Activated naive CD8-positive, alpha-beta T cell treated with anti-CD3 and anti-CD28 coated beads for 36 hours (primary cell): ENCODE measurements around the gene RASGRP1. TPM values are rescaled to one million over a fixed set of nuclear protein-coding genes. Genes with fewer than 3 reads are reported as not detected.

Experiments used
- DNase-seq: peaks from one replicate; pipeline ENCODE4 v3.0.0; 2021
- H3K27ac Mint-ChIP-seq: one replicate; pipeline ENCODE4 v1.8.0; 2022; ENCODE audit warnings: mild to moderate bottlenecking, moderate library complexity, mixed read lengths
- H3K27me3 Mint-ChIP-seq: one replicate; pipeline ENCODE4 v1.8.0; 2022; ENCODE audit warnings: mild to moderate bottlenecking, mixed read lengths
- H3K36me3 Mint-ChIP-seq: one replicate; pipeline ENCODE4 v1.8.0; 2021; ENCODE audit warnings: mild to moderate bottlenecking, mixed read lengths
- H3K4me1 Mint-ChIP-seq: one replicate; pipeline ENCODE4 v1.8.0; 2021; ENCODE audit warnings: mixed read lengths
- H3K4me3 Mint-ChIP-seq: one replicate; pipeline ENCODE4 v1.8.0; 2022; ENCODE audit warnings: mild to moderate bottlenecking, moderate library complexity, mixed read lengths
- H3K9me3 Mint-ChIP-seq: one replicate; pipeline ENCODE4 v1.8.0; 2022; ENCODE audit warnings: mixed read lengths
- total RNA-seq, 2 experiments: library from RNA; stranded (reverse); gene quantifications; one replicate each; pipeline ENCODE4 v1.2.3, GENCODE V29; 2021

Gene RASGRP1
- total RNA-seq = 10 to 100 TPM; 42.7 to 46.6 TPM

- H3K4me1 Mint-ChIP-seq = peaks cover 46% of the 10 kb centered on the region
- H3K27ac Mint-ChIP-seq = peak within 1 kb of the TSS; percentile 95
- no peaks in the 10 kb centered on the region for H3K27me3 Mint-ChIP-seq
- peaks cover 32% of the 10 kb centered on the region for H3K36me3 Mint-ChIP-seq
- H3K9me3 Mint-ChIP-seq = peaks cover 7% of the 10 kb centered on the region
- DNase-seq = peak; percentile 90
- peak within 1 kb of the TSS; percentile 97 for H3K4me3 Mint-ChIP-seq
Observed at GRCh38 chr15:38564557-38565286, at the start of gene RASGRP1. RASGRP1 (minus strand) TSS chr15:38564814; CDS start chr15:38564628, 186 bp downstream.

GRCh38 chr15:38613085-38613484 is 48.5 kb upstream of the RASGRP1 start:
- H3K4me1 Mint-ChIP-seq = peaks cover 44% of the 10 kb centered on the region

GRCh38 chr15:38612159-38612863 is 47.7 kb upstream of the RASGRP1 start:
- Mint-ChIP-seq H3K9me3 (peaks cover 1% of the 10 kb centered on the region), H3K27me3 (no peaks in the 10 kb centered on the region), H3K4me3 (peak overlapping the region; percentile 8), H3K36me3 (no peaks in the 10 kb centered on the region), H3K27ac (peak overlapping the region; percentile 89), H3K4me1 (peaks cover 44% of the 10 kb centered on the region)
- peak; percentile 18 for DNase-seq

More at GRCh38 chr15:38613085-38613484, 48.5 kb upstream of the RASGRP1 start:
- no peak for DNase-seq
- Mint-ChIP-seq H3K27me3 (no peaks in the 10 kb centered on the region), H3K9me3 (peaks cover 1% of the 10 kb centered on the region), H3K4me3 (no peak overlapping the region), H3K27ac (peak overlapping the region; percentile 27), H3K36me3 (no peaks in the 10 kb centered on the region)

GRCh38 chr15:38611228-38611627 is 46.6 kb upstream of the RASGRP1 start:
- H3K27ac Mint-ChIP-seq = peak overlapping the region; percentile 89
- H3K4me3 Mint-ChIP-seq = peak overlapping the region; percentile 55

GRCh38 chr15:38610748-38611147 is 46.1 kb upstream of the RASGRP1 start:
- peaks cover 1% of the 10 kb centered on the region for H3K9me3 Mint-ChIP-seq
- no peaks in the 10 kb centered on the region for H3K36me3 Mint-ChIP-seq
- H3K4me1 Mint-ChIP-seq = peaks cover 44% of the 10 kb centered on the region
- peak; percentile 36 for DNase-seq
- peak overlapping the region; percentile 89 for H3K27ac Mint-ChIP-seq
- H3K27me3 Mint-ChIP-seq = no peaks in the 10 kb centered on the region
- no peak overlapping the region for H3K4me3 Mint-ChIP-seq

More at GRCh38 chr15:38611228-38611627, 46.6 kb upstream of the RASGRP1 start:
- Mint-ChIP-seq H3K27me3 (no peaks in the 10 kb centered on the region), H3K9me3 (peaks cover 1% of the 10 kb centered on the region), H3K4me1 (peaks cover 44% of the 10 kb centered on the region), H3K36me3 (no peaks in the 10 kb centered on the region)
- peak; percentile 48 for DNase-seq

- H3K36me3 Mint-ChIP-seq = no peaks in the 10 kb centered on the region
- H3K9me3 Mint-ChIP-seq = peaks cover 1% of the 10 kb centered on the region
- no peak overlapping the region for H3K27ac Mint-ChIP-seq
- no peak overlapping the region for H3K4me3 Mint-ChIP-seq
- no peak for DNase-seq
- H3K27me3 Mint-ChIP-seq = no peaks in the 10 kb centered on the region
- H3K4me1 Mint-ChIP-seq = peaks cover 49% of the 10 kb centered on the region
Observed at GRCh38 chr15:38609097-38609738, 44.6 kb upstream of the RASGRP1 start.

- no peaks in the 10 kb centered on the region for H3K36me3 Mint-ChIP-seq
- no peaks in the 10 kb centered on the region for H3K27me3 Mint-ChIP-seq
- H3K4me3 Mint-ChIP-seq = no peak overlapping the region
- H3K4me1 Mint-ChIP-seq = peaks cover 49% of the 10 kb centered on the region
- no peak for DNase-seq
- peaks cover 1% of the 10 kb centered on the region for H3K9me3 Mint-ChIP-seq
- H3K27ac Mint-ChIP-seq = no peak overlapping the region
Observed at GRCh38 chr15:38608682-38609081, 44.1 kb upstream of the RASGRP1 start.

- H3K4me1 Mint-ChIP-seq = peaks cover 21% of the 10 kb centered on the region
- DNase-seq = no peak
Observed at GRCh38 chr15:38605744-38606143, 41.1 kb upstream of the RASGRP1 start.

GRCh38 chr15:38603672-38604071 is 39.1 kb upstream of the RASGRP1 start:
- Mint-ChIP-seq H3K36me3 (no peaks in the 10 kb centered on the region), H3K27ac (no peak overlapping the region), H3K4me3 (no peak overlapping the region), H3K4me1 (peaks cover 5% of the 10 kb centered on the region), H3K27me3 (no peaks in the 10 kb centered on the region), H3K9me3 (no peaks in the 10 kb centered on the region)
- DNase-seq = no peak

More at GRCh38 chr15:38605744-38606143, 41.1 kb upstream of the RASGRP1 start:
- Mint-ChIP-seq H3K27ac (no peak overlapping the region), H3K9me3 (no peaks in the 10 kb centered on the region), H3K4me3 (no peak overlapping the region), H3K36me3 (no peaks in the 10 kb centered on the region), H3K27me3 (no peaks in the 10 kb centered on the region)

- Mint-ChIP-seq H3K9me3 (no peaks in the 10 kb centered on the region), H3K36me3 (no peaks in the 10 kb centered on the region), H3K4me1 (peaks cover 5% of the 10 kb centered on the region), H3K4me3 (no peak overlapping the region), H3K27ac (no peak overlapping the region), H3K27me3 (no peaks in the 10 kb centered on the region)
- no peak for DNase-seq
Observed at GRCh38 chr15:38602910-38603670, 38.5 kb upstream of the RASGRP1 start.

GRCh38 chr15:38600236-38600635 is 35.6 kb upstream of the RASGRP1 start:
- Mint-ChIP-seq H3K36me3 (no peaks in the 10 kb centered on the region), H3K4me3 (no peak overlapping the region), H3K4me1 (peaks cover 5% of the 10 kb centered on the region), H3K27ac (no peak overlapping the region), H3K9me3 (no peaks in the 10 kb centered on the region), H3K27me3 (no peaks in the 10 kb centered on the region)
- DNase-seq = no peak

- Mint-ChIP-seq H3K36me3 (no peaks in the 10 kb centered on the region), H3K9me3 (no peaks in the 10 kb centered on the region), H3K4me1 (peaks cover 2% of the 10 kb centered on the region), H3K27me3 (no peaks in the 10 kb centered on the region), H3K4me3 (no peak overlapping the region), H3K27ac (no peak overlapping the region)
- DNase-seq = no peak
Observed at GRCh38 chr15:38598749-38599148, 34.1 kb upstream of the RASGRP1 start.

GRCh38 chr15:38597219-38597800 is 32.7 kb upstream of the RASGRP1 start:
- H3K9me3 Mint-ChIP-seq = no peaks in the 10 kb centered on the region
- no peaks in the 10 kb centered on the region for H3K36me3 Mint-ChIP-seq
- H3K4me1 Mint-ChIP-seq = peaks cover 2% of the 10 kb centered on the region
- H3K27me3 Mint-ChIP-seq = no peaks in the 10 kb centered on the region
- no peak for DNase-seq
- H3K27ac Mint-ChIP-seq = no peak overlapping the region
- H3K4me3 Mint-ChIP-seq = no peak overlapping the region

GRCh38 chr15:38593524-38593923 is 28.9 kb upstream of the RASGRP1 start:
- no peak overlapping the region for H3K27ac Mint-ChIP-seq
- H3K4me3 Mint-ChIP-seq = no peak overlapping the region
- H3K9me3 Mint-ChIP-seq = no peaks in the 10 kb centered on the region

More at GRCh38 chr15:38593524-38593923, 28.9 kb upstream of the RASGRP1 start:
- DNase-seq = no peak
- H3K4me1 Mint-ChIP-seq = peaks cover 13% of the 10 kb centered on the region
- no peaks in the 10 kb centered on the region for H3K27me3 Mint-ChIP-seq
- no peaks in the 10 kb centered on the region for H3K36me3 Mint-ChIP-seq
